BJ (cell line): ENCODE measurements around the gene SLK. TPM values are rescaled to one million over a fixed set of nuclear protein-coding genes. Genes with fewer than 3 reads are reported as not detected.

Experiments used
- CTCF ChIA-PET: fragments of 350-600 bp; formaldehyde crosslinking; extraction: SDS; loops from one replicate; lab custom pipeline; 2021; ENCODE audit warnings: antibody characterized with exemption, inconsistent platforms; lab: Yijun Ruan, JAX
- POLR2A ChIA-PET: fragments of 300-600 bp; sonication (Branson Sonifier 250); formaldehyde crosslinking; extraction: SDS; loops from one replicate; lab custom pipeline; 2021; ENCODE audit warnings: antibody characterized with exemption; lab: Charles Lee
- DNase-seq: peaks from one replicate; pipeline ENCODE4 v3.0.0-alpha.2; 2011; ENCODE audit warnings: low read depth
- H3K27me3 ChIP-seq: 2 replicates; pipeline ENCODE4 v1.6.0; 2011; ENCODE audit warnings: low read length; ENCODE audit not compliant: control insufficient read depth, insufficient read depth
- H3K36me3 ChIP-seq: 2 replicates; pipeline ENCODE4 v1.5.1; 2011; ENCODE audit warnings: low read length; ENCODE audit not compliant: control insufficient read depth, insufficient read depth
- H3K4me3 ChIP-seq: 2 replicates; pipeline ENCODE4 v1.5.1; 2011; ENCODE audit warnings: low read depth, mild to moderate bottlenecking, control low read depth, low read length
- CTCF ChIP-seq: IDR thresholded peaks from 2 replicates; pipeline ENCODE4 v1.5.1; 2011; ENCODE audit warnings: low read depth, mild to moderate bottlenecking, control low read depth, inconsistent platforms, low read length, moderate library complexity; ENCODE audit not compliant: insufficient read depth
- polyA plus RNA-seq: library from polyadenylated mRNA; depleted of rRNA; stranded (reverse); fragments of >200 nt; gene quantifications from 2 replicates; pipeline ENCODE4 v1.2.3, GENCODE V29; 2011

The SLK gene
- polyA plus RNA-seq, 1 experiment, result 3.5 TPM

DNA sequence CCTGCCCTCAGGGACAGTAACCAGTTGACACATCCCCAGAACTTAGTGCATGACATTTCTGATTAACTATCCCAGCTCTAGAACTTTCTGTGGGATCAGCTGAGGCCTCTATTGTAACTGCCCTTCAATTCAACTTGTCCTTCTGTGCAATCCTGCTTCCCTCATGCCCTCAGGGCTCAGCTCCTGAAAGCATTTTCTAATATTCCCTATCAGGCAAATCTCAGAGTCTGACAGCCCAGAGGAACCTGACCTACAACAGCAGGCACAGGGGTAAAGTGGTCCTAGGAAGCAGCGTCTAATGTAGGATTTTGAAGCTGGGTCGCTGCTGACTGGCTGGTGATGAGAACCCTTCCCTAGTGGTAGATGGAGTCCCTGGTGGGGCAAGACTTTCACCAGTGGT lies 35.3 kb upstream of the SLK start:
- no peak for TF ChIP-seq CTCF
- DNase-seq, result no peak

DNA sequence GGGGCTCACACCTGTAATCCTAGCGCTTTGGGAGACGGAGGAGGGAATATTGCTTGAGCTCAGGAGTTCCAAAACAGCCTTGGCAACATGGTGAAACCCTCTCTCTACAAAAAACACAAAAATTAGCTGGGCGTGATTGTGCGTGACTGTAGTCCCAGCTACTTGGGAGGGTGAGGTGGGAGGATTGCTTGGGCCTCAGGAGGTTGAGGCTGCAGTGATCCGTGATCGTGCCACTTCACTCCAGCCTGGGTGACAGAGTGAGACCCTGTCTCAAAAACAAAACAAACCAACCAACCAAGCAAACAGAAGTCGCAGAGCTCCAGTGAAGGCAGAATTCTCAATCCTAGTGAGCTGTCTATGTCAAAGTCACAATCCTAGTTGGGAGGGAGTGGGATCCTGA lies 34.7 kb upstream of the SLK start:
- no peak for TF ChIP-seq CTCF
- Histone ChIP-seq H3K27me3 (0 out of 2 replicates have a peak, but pooled peaks cover 1% of the 10 kb centered on the region), H3K36me3 (no peaks in the 10 kb centered on the region), H3K4me3 (no peak overlapping the region)
- CTCF ChIA-PET, result no interaction called here
- no peak for DNase-seq
- POLR2A ChIA-PET, result no interaction called here

More for the DNA sequence above, 35.3 kb upstream of the SLK start:
- ChIA-PET POLR2A (no interaction called here), CTCF (interaction anchor here (0.7 to 1.2 kb wide), 2 partner anchors 10 to 46 kb away, joined by 4 to 5 read pairs; no protein-coding TSS in a partner anchor)
- Histone ChIP-seq H3K4me3 (no peak overlapping the region), H3K36me3 (no peaks in the 10 kb centered on the region), H3K27me3 (no peaks in the 10 kb centered on the region)

DNA sequence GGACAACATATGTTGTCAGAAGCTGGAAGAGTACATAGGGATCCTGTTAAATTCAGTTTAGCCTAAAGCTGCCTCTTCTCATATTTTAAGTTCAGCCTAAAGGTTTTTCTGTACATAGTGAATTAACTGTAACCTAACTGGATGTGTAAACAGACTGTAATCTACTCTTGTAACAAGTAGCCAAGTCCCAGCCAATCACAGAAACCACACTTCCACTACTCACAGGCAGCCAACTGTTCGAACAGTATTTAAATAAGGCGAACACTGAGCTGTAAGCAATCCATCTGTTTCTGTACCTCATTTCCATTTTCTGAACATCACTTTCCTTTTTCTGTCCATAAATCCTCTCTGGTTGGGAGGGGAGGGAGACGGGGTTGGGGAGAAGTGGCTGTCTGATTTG lies 34.0 kb upstream of the SLK start:
- 0 out of 2 replicates have a peak, but pooled peaks cover 1% of the 10 kb centered on the region for H3K27me3 ChIP-seq
- CTCF ChIA-PET, result interaction anchor here (0.8 kb wide), 1 partner anchor 9 kb away, joined by 3 read pairs; no protein-coding TSS in a partner anchor
- POLR2A ChIA-PET, result no interaction called here

DNA sequence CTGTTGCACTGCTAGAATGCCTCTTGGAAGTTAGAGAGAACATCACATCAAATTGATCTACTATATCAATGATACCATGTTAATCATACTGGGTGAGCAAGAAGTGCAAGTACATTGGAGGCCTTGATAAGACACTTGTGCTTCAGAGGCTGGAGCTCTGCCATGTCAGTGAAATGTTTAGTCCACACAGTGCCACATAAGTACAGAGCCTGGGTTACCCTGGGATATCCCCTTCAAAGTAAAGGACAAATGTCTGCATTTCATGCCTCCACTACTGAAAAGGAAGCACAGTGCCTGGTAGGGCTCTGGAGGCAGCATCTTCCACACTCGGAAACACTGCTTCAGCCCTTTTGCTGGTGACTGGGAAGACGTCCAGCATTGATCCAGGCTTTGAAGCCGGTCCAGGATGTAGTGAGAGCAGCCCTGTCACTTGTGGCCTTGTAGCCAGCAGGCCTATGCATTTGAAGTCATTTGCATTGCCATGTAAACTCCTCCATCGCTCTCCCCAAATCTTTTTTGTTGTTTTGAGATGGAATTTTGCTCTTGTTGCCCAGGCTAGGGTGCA lies 33.3 kb upstream of the SLK start:
- Histone ChIP-seq H3K36me3 (no peaks in the 10 kb centered on the region), H3K4me3 (no peak overlapping the region), H3K27me3 (0 out of 2 replicates have a peak, but pooled peaks cover 1% of the 10 kb centered on the region)
- CTCF ChIA-PET, result no interaction called here
- POLR2A ChIA-PET, result no interaction called here
- DNase-seq, result no peak
- TF ChIP-seq CTCF, result no peak

More for the DNA sequence above, 34.0 kb upstream of the SLK start:
- Histone ChIP-seq H3K36me3 (no peaks in the 10 kb centered on the region), H3K4me3 (no peak overlapping the region)
- no peak for DNase-seq
- TF ChIP-seq CTCF, result no peak

- no peaks in the 10 kb centered on the region for H3K36me3 ChIP-seq
- no peak overlapping the region for H3K4me3 ChIP-seq
- H3K27me3 ChIP-seq, result 0 out of 2 replicates have a peak, but pooled peaks cover 1% of the 10 kb centered on the region
- CTCF ChIA-PET, result no interaction called here
- POLR2A ChIA-PET, result no interaction called here
- no peak for DNase-seq
- no peak for TF ChIP-seq CTCF
Observed at GRCh38 chr10:103934308-103934707, 32.6 kb upstream of the SLK start.
